Transverse colon (tissue), 4 donors: ENCODE measurements around the gene ZNF274. TPM values are rescaled to one million over a fixed set of nuclear protein-coding genes. Genes with fewer than 3 reads are reported as not detected.

ENCODE experiments used
- DNase-seq: peaks from one replicate; pipeline ENCODE4 v3.0.0-alpha.2; 2019
- H3K27ac ChIP-seq, 4 donors: fragments of 200-600 bp; sonication (generic); 2 replicates each; pipeline ENCODE4 v1.5.1; 2016 to 2018; ENCODE audit warnings: inconsistent platforms in 4 of 4
- H3K27me3 ChIP-seq: fragments of 200-600 bp; sonication (generic); 2 replicates; pipeline ENCODE4 v1.5.1; 2017; ENCODE audit warnings: inconsistent platforms
- H3K36me3 ChIP-seq, 4 donors: fragments of 200-600 bp; sonication (generic); 2 replicates each; pipeline ENCODE4 v1.5.1; 2017 to 2019; ENCODE audit warnings: inconsistent platforms in 4 of 4
- H3K4me1 ChIP-seq, 4 donors: fragments of 200-600 bp; sonication (generic); 2 replicates each; pipeline ENCODE4 v1.5.1; 2017 to 2020; ENCODE audit warnings: inconsistent platforms in 4 of 4
- H3K4me3 ChIP-seq, 4 donors: fragments of 200-600 bp; sonication (generic); 1 replicate in 1 of 4; 2 replicates in 3 of 4; pipeline versions ENCODE4 v1.5.1 to v1.6.1; 2017 to 2019; ENCODE audit warnings: inconsistent platforms in 4 of 4
- H3K9me3 ChIP-seq, 2 donors: fragments of 200-600 bp; sonication (generic); 2 replicates each; pipeline ENCODE4 v1.5.1; 2017 to 2019; ENCODE audit warnings: inconsistent platforms in 2 of 2
- EP300 ChIP-seq: sonication (generic); formaldehyde crosslinking; IDR thresholded peaks from one replicate; pipeline ENCODE4 v1.6.1; 2017; ENCODE audit warnings: antibody characterized with exemption, low read depth
- POLR2A ChIP-seq: fragments of 450-650 bp; IDR thresholded peaks from one replicate; pipeline ENCODE4 v1.6.1; 2016; ENCODE audit warnings: antibody characterized with exemption, mild to moderate bottlenecking, moderate library complexity
- POLR2AphosphoS5 ChIP-seq, 3 donors: sonication (generic); formaldehyde crosslinking; IDR thresholded peaks; one replicate each; pipeline ENCODE4 v1.6.1; 2016; ENCODE audit warnings: antibody characterized with exemption in 3 of 3
- WGBS, 2 donors: methylation state at CpG; one replicate each; pipeline ENCODE4 v1.1.5; 2018; ENCODE audit warnings: low coverage in 1 of 2; 5-methylcytosine and 5-hydroxymethylcytosine counted together
- in situ Hi-C, 4 donors: fragments of 200-750 bp; cut with MboI; loops; one replicate each; pipeline versions ENCODE4 v1.15.0 to v1.15.1; 2017; ENCODE audit warnings: low sequenced_read_pairs in 3 of 4, low pct_ligation_motif_present in 1 of 4, low pct_unique_long_range_greater_than_20kb in 1 of 4
- intact Hi-C: fragments of 100-400 bp; cut with DNase I; formaldehyde crosslinking; loops from one replicate; pipeline ENCODE4 v1.15.1; 2023; ENCODE audit warnings: low total_unique reads
- total RNA-seq, 4 donors: library from RNA; depleted of rRNA; stranded (reverse); fragments of >200 nt; gene quantifications; one replicate each; pipeline ENCODE4 v1.1.0, GENCODE V29; 2016
- TF ChIP-seq, protein P1 (sequence below), 5 experiments: fragments of 200-600 bp in 3 of 5; fragments of 450-650 bp in 2 of 5; sonication (generic) in 3 of 5; IDR thresholded peaks; 1 replicate in 2 of 5; 2 replicates in 3 of 5; pipeline ENCODE4 v1.5.1; 2016 to 2017; ENCODE audit warnings: antibody characterized with exemption in 5 of 5, inconsistent platforms in 3 of 5, mild to moderate bottlenecking in 2 of 5, moderate library complexity in 1 of 5

Gene ZNF274
- total RNA-seq, 4 donors from 2014 or later: 12.5 to 30.8 (median 19.0) TPM

DNA sequence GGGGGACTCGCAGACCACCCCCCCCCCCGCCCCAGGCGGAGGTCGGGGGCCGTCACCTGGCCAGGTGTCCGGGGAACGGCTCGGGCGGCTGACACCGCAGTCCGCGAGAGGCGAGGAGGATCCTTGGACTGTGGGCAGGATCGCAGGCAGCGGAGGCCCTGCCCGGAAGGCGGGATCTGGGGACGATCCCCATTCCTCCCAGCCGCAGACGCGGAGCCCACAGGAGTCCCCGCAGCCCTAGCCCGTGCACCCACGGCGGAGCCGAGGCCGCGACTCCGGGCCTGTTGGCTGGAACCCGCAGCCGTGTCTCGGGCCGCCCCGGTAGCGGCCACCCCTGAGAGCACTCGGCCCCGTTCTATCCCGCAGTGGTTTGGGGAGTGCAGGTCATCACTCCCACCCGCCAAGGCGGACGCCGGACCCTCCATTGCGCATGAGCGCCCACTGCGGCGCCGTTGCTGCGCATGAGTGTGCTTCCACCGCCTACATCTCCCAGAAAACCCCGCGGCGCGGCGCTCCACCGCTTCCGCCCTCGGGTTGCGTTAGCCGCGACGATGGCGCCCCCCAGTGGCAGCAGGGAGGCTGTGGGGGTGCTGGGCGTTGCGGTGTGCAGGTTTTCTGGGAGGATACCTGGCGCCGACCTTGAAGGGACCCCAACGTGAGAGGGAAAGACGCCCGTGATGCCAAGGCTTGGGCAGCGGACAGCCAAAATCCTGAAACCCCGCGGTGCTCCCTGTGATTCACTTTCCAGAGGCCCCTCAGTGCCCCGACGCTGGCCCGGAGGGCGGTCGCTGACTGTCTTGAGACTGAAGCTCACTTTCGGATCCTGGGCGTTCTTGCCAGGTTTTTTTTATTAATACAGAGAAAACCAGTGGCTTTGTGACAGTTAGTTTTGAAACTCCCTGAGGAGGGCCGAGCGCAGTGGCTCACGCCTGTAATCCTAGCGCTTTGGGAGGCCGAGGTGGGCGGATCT, 27.9 kb upstream of the ZNF274 start:
- H3K4me1 ChIP-seq: peaks cover 0 to 27% (median 17%) of the 10 kb centered on the region in 4 donors
- no peaks in the 10 kb centered on the region for H3K36me3 ChIP-seq
- intact Hi-C loops: loop anchor here (2.0 kb wide), 1 partner anchor 134 kb away; no protein-coding TSS in a partner anchor
- H3K27ac ChIP-seq: peak overlapping the region; percentile 83 to 93 (median 89)
- H3K9me3 ChIP-seq: no peaks in the 10 kb centered on the region
- TF ChIP-seq POLR2A (peak; percentile 71), EP300 (no peak), POLR2AphosphoS5 (IDR thresholded peaks at IDR 0.05) (peak; percentile 64 to 79 (median 76))
- TF ChIP-seq, protein P1, sequence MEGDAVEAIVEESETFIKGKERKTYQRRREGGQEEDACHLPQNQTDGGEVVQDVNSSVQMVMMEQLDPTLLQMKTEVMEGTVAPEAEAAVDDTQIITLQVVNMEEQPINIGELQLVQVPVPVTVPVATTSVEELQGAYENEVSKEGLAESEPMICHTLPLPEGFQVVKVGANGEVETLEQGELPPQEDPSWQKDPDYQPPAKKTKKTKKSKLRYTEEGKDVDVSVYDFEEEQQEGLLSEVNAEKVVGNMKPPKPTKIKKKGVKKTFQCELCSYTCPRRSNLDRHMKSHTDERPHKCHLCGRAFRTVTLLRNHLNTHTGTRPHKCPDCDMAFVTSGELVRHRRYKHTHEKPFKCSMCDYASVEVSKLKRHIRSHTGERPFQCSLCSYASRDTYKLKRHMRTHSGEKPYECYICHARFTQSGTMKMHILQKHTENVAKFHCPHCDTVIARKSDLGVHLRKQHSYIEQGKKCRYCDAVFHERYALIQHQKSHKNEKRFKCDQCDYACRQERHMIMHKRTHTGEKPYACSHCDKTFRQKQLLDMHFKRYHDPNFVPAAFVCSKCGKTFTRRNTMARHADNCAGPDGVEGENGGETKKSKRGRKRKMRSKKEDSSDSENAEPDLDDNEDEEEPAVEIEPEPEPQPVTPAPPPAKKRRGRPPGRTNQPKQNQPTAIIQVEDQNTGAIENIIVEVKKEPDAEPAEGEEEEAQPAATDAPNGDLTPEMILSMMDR (IDR thresholded peaks at IDR 0.05): peak; percentile 97 to 99 (median 98)
- in situ Hi-C loops: loop anchor here in 2 of 4 donors (10.0 kb wide), 2 partner anchors 130 to 410 kb away; partner anchors contain the start of gene ZNF776 (in 1 of the 2)
- peak; percentile 97 for DNase-seq
- H3K27me3 ChIP-seq: no peaks in the 10 kb centered on the region
- peak overlapping the region; percentile 14 to 97 (median 66) for H3K4me3 ChIP-seq
- 4% methylated on average over 68 of the region's 85 CpGs; no CpG with 5 or more reads in 1 of the 2 donors for WGBS, 2 donors

DNA sequence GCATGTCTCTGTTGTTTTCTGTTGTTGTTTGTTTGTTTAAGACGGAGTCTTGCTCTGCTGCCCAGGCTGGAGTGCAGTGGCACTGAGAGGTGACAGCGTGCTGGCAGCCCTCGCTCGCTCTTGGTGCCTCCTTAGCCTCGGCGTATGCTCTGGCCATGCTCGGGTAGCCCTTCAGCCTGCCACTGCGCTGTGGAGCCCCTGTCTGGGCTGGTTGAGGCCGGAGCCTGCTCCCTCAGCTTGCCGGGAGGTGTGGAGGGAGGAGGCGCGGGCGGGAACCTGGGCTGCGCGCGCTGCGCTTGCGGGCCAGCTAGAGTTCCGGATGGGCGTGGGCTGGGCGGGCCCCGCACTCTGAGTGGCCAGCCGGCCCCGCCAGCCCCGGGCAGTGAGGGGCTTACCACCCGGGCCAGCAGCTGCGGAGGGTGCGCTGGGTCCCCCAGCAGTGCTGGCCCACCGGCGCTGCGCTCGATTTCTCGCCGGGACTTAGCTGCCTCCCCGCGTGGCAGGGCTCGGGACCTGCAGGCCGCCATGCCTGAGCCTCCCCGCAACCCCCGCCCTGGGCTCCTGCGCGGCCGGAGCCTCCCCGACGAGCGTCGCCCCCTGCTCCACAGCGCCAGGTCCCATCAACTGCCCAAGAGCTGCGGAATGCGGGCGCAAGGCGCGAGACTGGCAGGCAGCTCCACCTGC, 25.7 kb upstream of the ZNF274 start:
- 88 to 92% methylated on average over 1 to 44 of the region's 53 CpGs for WGBS, 2 donors
- peaks cover 10 to 20% of the 10 kb centered on the region in 2 donors for H3K9me3 ChIP-seq
- DNase-seq: no peak
- no peak overlapping the region for H3K27ac ChIP-seq
- peaks cover 0 to 18% (median 11%) of the 10 kb centered on the region in 4 donors for H3K4me1 ChIP-seq
- in situ Hi-C loops: loop anchor here in 2 of 4 donors (10.0 kb wide), 2 partner anchors 132 to 412 kb away; partner anchors contain the start of gene ZNF776 (in 1 of the 2)
- TF ChIP-seq, protein P1 (IDR thresholded peaks at IDR 0.05): no peak
- no peak for TF ChIP-seq EP300
- no peak overlapping the region for H3K4me3 ChIP-seq
- H3K36me3 ChIP-seq: no peaks in the 10 kb centered on the region
- H3K27me3 ChIP-seq: no peaks in the 10 kb centered on the region
- intact Hi-C loops: no loop called here

DNA sequence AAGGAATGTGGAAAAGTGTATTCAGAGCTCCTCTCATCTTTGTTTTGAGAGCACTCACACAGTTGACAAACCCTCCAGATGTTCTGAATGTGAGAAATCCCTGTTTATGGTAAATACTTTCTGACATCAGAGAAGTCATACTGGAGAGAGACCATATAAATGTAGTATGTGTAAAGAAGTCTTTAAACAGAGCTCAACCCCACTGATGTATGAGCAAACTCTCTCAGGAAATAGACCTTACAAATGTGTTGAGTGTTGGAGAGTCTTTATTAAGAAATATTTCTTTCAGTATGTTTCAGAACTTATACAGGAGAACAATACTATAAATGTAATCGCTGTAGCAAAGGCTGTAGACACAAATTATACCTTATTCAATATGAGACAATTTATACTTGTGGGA, 16.6 kb upstream of the ZNF274 start:
- Histone ChIP-seq H3K9me3 (peaks cover 70 to 93% of the 10 kb centered on the region in 2 donors), H3K27ac (no peak overlapping the region), H3K27me3 (no peaks in the 10 kb centered on the region), H3K4me3 (no peak overlapping the region), H3K4me1 (no peaks in the 10 kb centered on the region), H3K36me3 (no peaks in the 10 kb centered on the region)
- in situ Hi-C loops: no loop called here
- intact Hi-C loops: no loop called here
- DNase-seq: no peak
- WGBS, 2 donors: 67 to 85% methylated on average over 1 of the region's 1 CpG
- no peak for TF ChIP-seq POLR2AphosphoS5 (IDR thresholded peaks at IDR 0.05)
- no peak for TF ChIP-seq POLR2A
- TF ChIP-seq EP300: no peak
- TF ChIP-seq, protein P1 (IDR thresholded peaks at IDR 0.05): no peak

DNA sequence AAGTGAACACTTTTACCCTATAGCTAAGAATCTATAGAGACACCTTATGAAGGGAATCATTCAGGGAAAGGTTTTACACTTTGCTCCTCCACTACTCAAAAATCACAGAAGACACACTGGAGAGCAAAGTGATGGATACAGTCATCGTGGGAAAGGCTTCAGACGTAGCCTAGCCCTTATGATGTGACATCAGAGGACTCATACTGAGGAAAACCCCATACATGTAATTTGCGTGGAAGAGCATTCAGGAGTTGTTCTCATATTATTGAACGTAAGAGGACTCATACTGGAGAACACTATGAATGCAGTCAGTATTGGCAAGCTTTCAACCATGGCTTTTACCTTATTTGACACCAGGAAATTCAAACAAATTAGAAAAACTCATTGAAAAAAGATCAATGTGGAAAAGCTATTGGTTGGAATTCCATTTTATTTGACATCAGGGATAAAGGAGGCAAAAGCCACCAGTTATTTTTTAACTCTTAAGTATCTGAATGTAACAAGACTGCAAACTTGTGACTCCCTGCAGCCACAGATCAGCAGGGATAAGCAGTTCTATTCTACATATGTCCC, 16.1 kb upstream of the ZNF274 start:
- no peaks in the 10 kb centered on the region for H3K4me1 ChIP-seq
- no peak for DNase-seq
- peaks cover 75 to 93% of the 10 kb centered on the region in 2 donors for H3K9me3 ChIP-seq
- no peak overlapping the region for H3K4me3 ChIP-seq
- in situ Hi-C loops (no loop called here), intact Hi-C loops (no loop called here)
- TF ChIP-seq EP300: no peak
- TF ChIP-seq, protein P1 (IDR thresholded peaks at IDR 0.05): no peak
- no peak for TF ChIP-seq POLR2AphosphoS5 (IDR thresholded peaks at IDR 0.05)
- no peak for TF ChIP-seq POLR2A
- H3K27ac ChIP-seq: no peak overlapping the region
- H3K27me3 ChIP-seq: no peaks in the 10 kb centered on the region
- WGBS, 2 donors: 57 to 64% methylated on average over 3 to 4 of the region's 4 CpGs
- H3K36me3 ChIP-seq: no peaks in the 10 kb centered on the region
